Chondrocyte (in vitro differentiated cells): Measurements from ENCODE around the gene LRRTM4. TPM values are rescaled to one million over a fixed set of nuclear protein-coding genes. Genes with fewer than 3 reads are reported as not detected.
"Not testable (repeated sequence)": the region's sequence is repeated elsewhere in the genome, so short reads cannot be mapped to it uniquely, and the experiment has no call there.

Source experiments
- DNase-seq: peaks from one replicate; pipeline ENCODE4 v3.0.0; 2021; ENCODE audit warnings: mixed read lengths, low spot score
- H3K27ac Mint-ChIP-seq: one replicate; pipeline ENCODE4 v1.8.0; 2021; ENCODE audit warnings: mild to moderate bottlenecking, moderate library complexity, mixed read lengths; ENCODE audit not compliant: unreplicated experiment
- H3K27me3 Mint-ChIP-seq: 2 replicates; pipeline ENCODE4 v1.8.0; 2021; ENCODE audit warnings: low read depth, mixed read lengths
- H3K36me3 Mint-ChIP-seq: 2 replicates; pipeline ENCODE4 v1.8.0; 2021; ENCODE audit warnings: low read depth, mixed read lengths
- H3K4me1 Mint-ChIP-seq: 2 replicates; pipeline ENCODE4 v1.8.0; 2021; ENCODE audit warnings: low read depth, mild to moderate bottlenecking, mixed read lengths
- H3K4me3 Mint-ChIP-seq: one replicate; pipeline ENCODE4 v1.8.0; 2021; ENCODE audit warnings: mild to moderate bottlenecking, moderate library complexity, mixed read lengths; ENCODE audit not compliant: unreplicated experiment
- H3K9me3 Mint-ChIP-seq: 2 replicates; pipeline ENCODE4 v1.8.0; 2021; ENCODE audit warnings: low read depth, mixed read lengths
- CTCF ChIP-seq: fragments of 200-600 bp; sonication (generic); IDR thresholded peaks from 2 replicates; pipeline ENCODE4 v1.5.0; 2021; ENCODE audit warnings: antibody characterized with exemption, mild to moderate bottlenecking, moderate library complexity
- total RNA-seq: library from RNA; stranded (reverse); gene quantifications from 3 replicates; pipeline ENCODE4 v1.2.1, GENCODE V29; 2021

Gene LRRTM4
- total RNA-seq, 1 donor from 2014 or later = not detected

GRCh38 chr2:76812156-76812555 lies 710.0 kb downstream of the LRRTM4 start:
- Mint-ChIP-seq H3K4me3 (no peak overlapping the region), H3K27ac (no peak overlapping the region), H3K27me3 (peaks cover 4% of the 10 kb centered on the region), H3K36me3 (no peaks in the 10 kb centered on the region), H3K4me1 (no peaks in the 10 kb centered on the region), H3K9me3 (no peaks in the 10 kb centered on the region)
- DNase-seq = no peak
- TF ChIP-seq CTCF = no peak

- H3K27me3 Mint-ChIP-seq = peaks cover 3% of the 10 kb centered on the region
- TF ChIP-seq CTCF = no peak
- no peak overlapping the region for H3K27ac Mint-ChIP-seq
Observed at GRCh38 chr2:76809136-76809535, 713.0 kb downstream of the LRRTM4 start.

GRCh38 chr2:76808732-76809131 lies 713.4 kb downstream of the LRRTM4 start:
- Mint-ChIP-seq H3K27me3 (peaks cover 3% of the 10 kb centered on the region), H3K9me3 (no peaks in the 10 kb centered on the region), H3K27ac (no peak overlapping the region), H3K4me3 (no peak overlapping the region), H3K4me1 (no peaks in the 10 kb centered on the region), H3K36me3 (no peaks in the 10 kb centered on the region)
- DNase-seq = no peak
- no peak for TF ChIP-seq CTCF

More at GRCh38 chr2:76809136-76809535, 713.0 kb downstream of the LRRTM4 start:
- Mint-ChIP-seq H3K4me3 (no peak overlapping the region), H3K36me3 (no peaks in the 10 kb centered on the region), H3K4me1 (no peaks in the 10 kb centered on the region), H3K9me3 (no peaks in the 10 kb centered on the region)
- no peak for DNase-seq

GRCh38 chr2:76793647-76794334 lies 728.4 kb downstream of the LRRTM4 start:
- peaks cover 12% of the 10 kb centered on the region for H3K9me3 Mint-ChIP-seq
- TF ChIP-seq CTCF = no peak
- no peak for DNase-seq
- no peaks in the 10 kb centered on the region for H3K4me1 Mint-ChIP-seq
- H3K27me3 Mint-ChIP-seq = no peaks in the 10 kb centered on the region
- no peaks in the 10 kb centered on the region for H3K36me3 Mint-ChIP-seq
- H3K27ac Mint-ChIP-seq = no peak overlapping the region
- H3K4me3 Mint-ChIP-seq = no peak overlapping the region

GRCh38 chr2:76781313-76781712 lies 740.9 kb downstream of the LRRTM4 start:
- not testable (repeated sequence) for H3K36me3 Mint-ChIP-seq, H3K27ac Mint-ChIP-seq, H3K27me3 Mint-ChIP-seq, H3K4me3 Mint-ChIP-seq, H3K4me1 Mint-ChIP-seq, DNase-seq
- H3K9me3 Mint-ChIP-seq = peaks cover 13% of the 10 kb centered on the region

GRCh38 chr2:76763276-76763675 lies 758.9 kb downstream of the LRRTM4 start:
- Mint-ChIP-seq H3K9me3 (no peaks in the 10 kb centered on the region), H3K4me1 (no peaks in the 10 kb centered on the region), H3K36me3 (no peaks in the 10 kb centered on the region), H3K4me3 (no peak overlapping the region), H3K27ac (no peak overlapping the region), H3K27me3 (peaks cover 2% of the 10 kb centered on the region)
- TF ChIP-seq CTCF = no peak
- no peak for DNase-seq
